Neutrophil (primary cell): ENCODE measurements around the gene RXFP1.

Experiments used
- H3K27ac ChIP-seq: fragments of 200-600 bp; sonication (generic); 2 replicates; pipeline ENCODE4 v1.5.1; 2016; ENCODE audit warnings: mild to moderate bottlenecking, moderate library complexity
- H3K27me3 ChIP-seq: fragments of 200-600 bp; sonication (generic); 2 replicates; pipeline ENCODE4 v1.6.0; 2016; ENCODE audit warnings: mild to moderate bottlenecking
- H3K36me3 ChIP-seq: fragments of 200-600 bp; sonication (generic); 2 replicates; pipeline ENCODE4 v1.5.1; 2017
- H3K4me1 ChIP-seq, 2 experiments: fragments of 200-600 bp in 1 of 2; sonication (generic) in 1 of 2; 1 replicate in 1 of 2; 2 replicates in 1 of 2; pipeline versions ENCODE4 v1.5.1 to v1.6.1; 2013 to 2016; ENCODE audit warnings: low read depth in 1 of 2, low read length in 1 of 2, mild to moderate bottlenecking in 1 of 2, moderate library complexity in 1 of 2; ENCODE audit not compliant: control insufficient read depth in 1 of 2, insufficient read depth in 1 of 2
- H3K4me3 ChIP-seq, 2 experiments: fragments of 200-600 bp in 1 of 2; sonication (generic) in 1 of 2; 1 replicate in 1 of 2; 2 replicates in 1 of 2; pipeline ENCODE4 v1.5.1; 2013 to 2016; ENCODE audit warnings: low read depth in 1 of 2, low read length in 1 of 2, mild to moderate bottlenecking in 1 of 2, moderate library complexity in 1 of 2
- H3K9me3 ChIP-seq: fragments of 200-600 bp; sonication (generic); 2 replicates; pipeline ENCODE4 v1.5.1; 2016
- CTCF ChIP-seq: fragments of 200-600 bp; sonication (generic); IDR thresholded peaks from 2 replicates; pipeline ENCODE4 v1.5.1; 2016; ENCODE audit warnings: antibody characterized with exemption

Gene RXFP1

DNA sequence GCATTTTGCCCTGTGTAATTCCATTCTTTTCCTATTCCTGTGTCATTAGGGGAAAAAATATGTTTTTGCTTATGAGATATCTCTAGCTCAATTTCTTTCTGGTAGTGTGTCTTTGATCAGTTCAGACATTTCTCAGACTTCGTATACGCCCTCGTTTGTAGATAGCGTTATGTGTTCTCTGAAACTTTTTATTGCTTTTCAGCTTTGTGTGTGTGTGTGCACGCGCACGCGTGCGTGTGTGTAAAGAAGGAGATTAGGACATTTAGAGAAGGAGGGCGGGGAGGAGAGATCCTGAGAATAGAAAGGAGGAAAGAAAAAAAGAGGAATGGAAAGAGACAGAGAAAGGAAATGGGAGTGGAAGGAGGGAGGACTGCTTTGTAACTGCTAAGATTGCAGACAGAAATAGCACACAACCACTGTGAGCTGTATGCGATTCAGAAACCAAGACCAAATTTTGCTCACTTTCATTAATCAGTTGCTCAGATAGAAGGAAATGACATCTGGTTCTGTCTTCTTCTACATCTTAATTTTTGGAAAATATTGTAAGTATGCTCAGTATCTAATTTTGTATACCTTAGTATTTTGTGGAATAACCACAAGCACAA lies at the start of gene RXFP1:
Gene RXFP1, plus strand, starts transcription at position 399 of the 605 bp plus-strand sequence. Its CDS starts 95 bp downstream, at position 494.
- no peaks in the 10 kb centered on the region for H3K36me3 ChIP-seq
- no peak within 1 kb of the TSS for H3K4me3 ChIP-seq
- no peaks in the 10 kb centered on the region for H3K27me3 ChIP-seq
- no peak for TF ChIP-seq CTCF
- no peaks in the 10 kb centered on the region for H3K4me1 ChIP-seq
- H3K9me3 ChIP-seq = no peaks in the 10 kb centered on the region
- no peak within 1 kb of the TSS for H3K27ac ChIP-seq

DNA sequence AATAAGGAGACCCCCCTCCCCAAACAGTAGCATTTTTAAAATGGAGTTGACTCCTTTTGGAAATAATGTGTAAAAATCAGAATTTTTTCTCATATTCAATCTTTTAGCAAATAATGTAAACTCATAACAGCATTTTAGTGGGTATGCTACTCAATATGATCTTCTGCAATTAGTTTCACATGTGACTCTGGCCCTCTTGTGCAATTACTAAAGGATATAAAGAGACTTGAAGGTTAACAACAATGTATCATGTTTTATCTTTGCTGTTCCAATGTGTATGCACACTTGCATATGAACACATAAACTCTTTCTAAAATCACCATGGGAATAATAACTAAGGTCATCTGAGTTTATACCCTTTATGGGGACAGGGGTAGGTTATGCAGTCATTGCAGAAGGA lies 39.9 kb upstream of the RXFP1 start:
- no peak overlapping the region for H3K4me3 ChIP-seq
- H3K36me3 ChIP-seq = no peaks in the 10 kb centered on the region
- H3K4me1 ChIP-seq = no peaks in the 10 kb centered on the region
- no peak overlapping the region for H3K27ac ChIP-seq
- TF ChIP-seq CTCF = no peak
- H3K9me3 ChIP-seq = no peaks in the 10 kb centered on the region
- no peaks in the 10 kb centered on the region for H3K27me3 ChIP-seq

GRCh38 chr4:158484173-158484885 lies 37.4 kb upstream of the RXFP1 start:
- H3K27ac ChIP-seq = no peak overlapping the region
- no peaks in the 10 kb centered on the region for H3K27me3 ChIP-seq

GRCh38 chr4:158490629-158491028 lies 31.1 kb upstream of the RXFP1 start:
- Histone ChIP-seq H3K27me3 (no peaks in the 10 kb centered on the region), H3K4me3 (no peak overlapping the region), H3K36me3 (no peaks in the 10 kb centered on the region), H3K4me1 (no peaks in the 10 kb centered on the region), H3K27ac (no peak overlapping the region), H3K9me3 (no peaks in the 10 kb centered on the region)
- TF ChIP-seq CTCF = no peak

More at GRCh38 chr4:158484173-158484885, 37.4 kb upstream of the RXFP1 start:
- Histone ChIP-seq H3K4me1 (no peaks in the 10 kb centered on the region), H3K9me3 (no peaks in the 10 kb centered on the region), H3K4me3 (no peak overlapping the region), H3K36me3 (no peaks in the 10 kb centered on the region)
- no peak for TF ChIP-seq CTCF

GRCh38 chr4:158492391-158492790 lies 29.3 kb upstream of the RXFP1 start:
- no peaks in the 10 kb centered on the region for H3K9me3 ChIP-seq
- H3K4me3 ChIP-seq = no peak overlapping the region
- no peaks in the 10 kb centered on the region for H3K27me3 ChIP-seq
- no peaks in the 10 kb centered on the region for H3K36me3 ChIP-seq
- no peaks in the 10 kb centered on the region for H3K4me1 ChIP-seq
- H3K27ac ChIP-seq = no peak overlapping the region
- no peak for TF ChIP-seq CTCF
